DND-41 (cell line): ENCODE results near the gene SBDS.

Experiments
- EZH2 ChIP-seq: IDR thresholded peaks from 3 replicates; pipeline ENCODE4 v1.6.1; 2012; ENCODE audit warnings: borderline replicate concordance, low read depth, mild to moderate bottlenecking, moderate library complexity, low read length, inconsistent platforms; ENCODE audit not compliant: severe bottlenecking
- TF ChIP-seq, protein P1 (sequence below): IDR thresholded peaks from 2 replicates; pipeline ENCODE4 v1.5.1; 2012; ENCODE audit warnings: borderline replicate concordance, low read length, moderate library complexity, mild to moderate bottlenecking; ENCODE audit not compliant: poor library complexity, severe bottlenecking; ENCODE audit errors: extremely low read depth

DNA sequence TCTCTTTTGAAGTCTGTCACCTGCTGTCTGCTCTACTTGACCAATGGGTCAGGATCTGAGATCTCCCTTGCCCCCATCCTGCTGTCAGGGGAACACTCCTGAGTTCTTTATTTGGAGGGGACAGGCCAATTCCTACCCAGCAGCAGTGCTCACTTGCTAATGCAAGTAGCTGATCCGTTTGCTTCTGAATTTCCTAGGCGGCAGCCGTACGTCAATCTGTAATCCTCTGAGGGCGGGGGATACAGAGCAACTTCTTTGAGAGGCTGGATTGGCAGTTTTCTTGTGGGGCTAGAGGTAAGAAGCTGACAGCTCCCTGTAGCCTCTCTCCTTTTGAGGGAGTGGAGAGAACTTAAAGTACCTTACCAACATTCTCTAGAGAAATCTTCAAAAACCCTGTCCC lies 37.9 kb upstream of the SBDS start:
- TF ChIP-seq, protein P1, sequence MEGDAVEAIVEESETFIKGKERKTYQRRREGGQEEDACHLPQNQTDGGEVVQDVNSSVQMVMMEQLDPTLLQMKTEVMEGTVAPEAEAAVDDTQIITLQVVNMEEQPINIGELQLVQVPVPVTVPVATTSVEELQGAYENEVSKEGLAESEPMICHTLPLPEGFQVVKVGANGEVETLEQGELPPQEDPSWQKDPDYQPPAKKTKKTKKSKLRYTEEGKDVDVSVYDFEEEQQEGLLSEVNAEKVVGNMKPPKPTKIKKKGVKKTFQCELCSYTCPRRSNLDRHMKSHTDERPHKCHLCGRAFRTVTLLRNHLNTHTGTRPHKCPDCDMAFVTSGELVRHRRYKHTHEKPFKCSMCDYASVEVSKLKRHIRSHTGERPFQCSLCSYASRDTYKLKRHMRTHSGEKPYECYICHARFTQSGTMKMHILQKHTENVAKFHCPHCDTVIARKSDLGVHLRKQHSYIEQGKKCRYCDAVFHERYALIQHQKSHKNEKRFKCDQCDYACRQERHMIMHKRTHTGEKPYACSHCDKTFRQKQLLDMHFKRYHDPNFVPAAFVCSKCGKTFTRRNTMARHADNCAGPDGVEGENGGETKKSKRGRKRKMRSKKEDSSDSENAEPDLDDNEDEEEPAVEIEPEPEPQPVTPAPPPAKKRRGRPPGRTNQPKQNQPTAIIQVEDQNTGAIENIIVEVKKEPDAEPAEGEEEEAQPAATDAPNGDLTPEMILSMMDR = no peak
- TF ChIP-seq EZH2 = no peak
